Epidermal melanocyte (primary cell): ENCODE measurements around the gene IPO8.
A peak's percentile ranks its signal among the peaks of the same experiment; 100 is the strongest.
"Not testable (repeated sequence)": the region's sequence is repeated elsewhere in the genome, so short reads cannot be mapped to it uniquely, and the experiment has no call there.

ENCODE experiments used
- DNase-seq: peaks from one replicate; pipeline ENCODE4 v3.0.0; 2011; ENCODE audit warnings: low spot score; ENCODE audit not compliant: insufficient read length

The IPO8 gene

DNA sequence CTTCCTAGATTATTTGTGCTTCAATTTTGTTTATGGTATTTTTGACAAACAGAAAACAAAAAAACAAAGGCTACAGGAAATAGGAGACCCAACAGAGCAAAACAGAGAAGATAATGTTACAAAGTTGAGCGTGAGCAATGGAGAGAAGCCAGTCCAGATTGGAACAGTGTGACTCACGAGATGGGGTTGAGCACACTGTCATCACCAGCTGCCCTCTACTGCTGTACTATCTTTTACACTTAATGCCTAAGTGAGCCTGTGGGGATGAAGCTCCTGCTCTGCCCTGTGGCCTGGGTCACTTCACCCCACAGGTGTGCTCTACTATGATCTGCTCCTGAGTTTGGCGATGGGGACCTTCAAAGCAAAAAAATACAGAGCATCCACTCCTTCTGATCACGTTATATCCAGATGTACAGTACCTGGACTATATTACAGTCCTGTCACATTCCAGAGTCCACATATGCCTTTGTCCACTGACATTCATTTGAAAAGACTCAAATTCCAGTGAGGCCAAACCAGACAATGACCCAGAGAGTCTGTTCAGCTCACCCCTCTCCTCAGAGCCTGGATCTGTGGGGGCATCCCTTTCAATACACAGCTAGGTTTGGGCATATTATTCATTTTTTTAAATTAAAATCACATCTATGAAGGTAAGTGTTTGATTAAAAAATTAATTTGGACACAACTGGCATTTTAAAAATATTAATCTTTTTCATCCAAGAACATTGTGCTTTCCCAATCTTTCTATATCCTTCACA, 4.4 kb downstream of the IPO8 start:
- peak; percentile 31 for DNase-seq

DNA sequence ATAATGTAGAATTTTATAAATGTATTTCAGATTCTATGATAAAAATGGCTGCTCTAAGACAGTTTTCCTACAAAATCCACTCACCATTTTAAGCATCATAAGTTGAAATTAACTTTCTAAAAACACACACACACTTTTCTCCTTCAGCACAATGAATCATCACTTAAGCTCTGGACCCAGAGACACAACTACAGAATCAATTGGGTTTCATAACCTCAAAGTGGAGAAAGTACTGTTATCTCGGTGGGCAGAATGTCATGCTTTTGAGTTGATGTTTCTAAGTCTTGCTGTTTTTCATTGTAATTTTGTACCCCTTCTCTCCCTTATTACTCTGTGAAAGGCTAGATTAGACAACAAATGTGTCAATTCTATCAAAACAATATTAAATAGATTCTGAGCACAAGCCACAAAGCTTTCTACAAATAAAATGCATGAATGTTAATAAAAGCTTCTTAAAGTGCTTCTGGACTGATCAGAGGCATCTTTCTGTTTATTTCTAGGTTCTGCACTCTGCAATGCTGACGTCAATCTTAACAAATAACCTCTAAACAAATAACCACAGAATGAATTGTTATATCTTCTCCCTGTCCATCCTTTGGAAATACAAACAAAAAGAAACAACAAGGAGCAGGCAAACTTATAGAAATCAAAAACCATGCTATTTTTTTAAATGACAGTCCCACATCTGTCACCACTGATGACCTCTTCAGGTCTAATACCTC, 8.2 kb downstream of the IPO8 start:
- no peak for DNase-seq

DNA sequence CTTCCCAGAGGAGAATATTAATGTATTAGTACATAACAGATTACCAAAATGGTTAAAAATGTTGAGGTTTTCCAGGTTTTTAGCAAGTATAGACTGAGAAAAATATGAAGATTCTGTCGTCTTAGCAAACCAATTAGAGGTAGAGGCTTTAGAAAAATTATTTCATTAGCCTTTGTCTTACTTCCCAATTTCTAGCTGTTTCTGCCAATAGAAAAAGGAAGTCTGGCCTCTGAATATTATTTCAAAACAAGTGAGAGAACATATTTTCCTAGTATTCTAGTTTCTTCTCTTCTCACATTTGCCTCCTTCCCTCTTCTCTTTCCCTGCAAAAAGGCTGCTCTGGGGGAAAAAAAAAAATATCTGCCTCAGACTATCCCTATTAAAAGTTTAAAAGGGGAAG, 16.4 kb downstream of the IPO8 start:
- DNase-seq = no peak

DNA sequence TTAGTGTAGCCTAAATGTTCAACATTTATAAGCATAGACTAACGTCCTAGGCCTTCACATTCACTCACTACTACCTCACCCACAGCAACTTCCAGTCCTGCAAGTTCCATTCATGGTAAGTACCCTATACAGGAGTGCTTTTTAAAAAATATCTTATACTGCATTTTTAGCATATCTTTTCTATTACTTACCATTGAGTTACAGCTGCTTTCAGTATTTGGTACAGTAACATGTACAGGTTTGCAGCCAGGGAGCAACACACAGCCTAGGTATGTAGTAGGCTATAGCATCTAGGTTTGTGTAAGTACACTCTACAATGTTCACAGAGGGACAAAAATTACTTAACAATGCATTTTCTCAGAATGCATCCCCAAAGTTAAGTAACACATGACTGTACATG, 17.4 kb downstream of the IPO8 start:
- DNase-seq = no peak

DNA sequence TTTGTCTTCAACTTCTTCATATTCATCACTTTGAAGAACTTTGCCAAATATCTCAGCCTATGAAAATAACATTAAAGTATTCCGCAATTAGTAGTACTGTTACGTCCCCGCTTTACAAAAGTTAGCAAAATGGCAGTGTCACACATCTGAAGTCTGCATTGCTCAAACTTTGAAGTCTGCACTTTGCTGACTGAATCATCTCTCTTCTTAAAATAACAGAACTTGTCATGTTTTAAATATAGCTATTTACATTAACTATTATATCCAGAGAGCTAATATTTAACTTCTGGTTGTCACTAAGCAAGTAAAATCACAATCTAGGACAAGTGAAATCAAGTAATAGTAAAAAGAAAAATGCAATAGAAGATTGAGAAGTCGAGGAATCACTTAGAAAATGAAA, 34.5 kb downstream of the IPO8 start:
- no peak for DNase-seq

DNA sequence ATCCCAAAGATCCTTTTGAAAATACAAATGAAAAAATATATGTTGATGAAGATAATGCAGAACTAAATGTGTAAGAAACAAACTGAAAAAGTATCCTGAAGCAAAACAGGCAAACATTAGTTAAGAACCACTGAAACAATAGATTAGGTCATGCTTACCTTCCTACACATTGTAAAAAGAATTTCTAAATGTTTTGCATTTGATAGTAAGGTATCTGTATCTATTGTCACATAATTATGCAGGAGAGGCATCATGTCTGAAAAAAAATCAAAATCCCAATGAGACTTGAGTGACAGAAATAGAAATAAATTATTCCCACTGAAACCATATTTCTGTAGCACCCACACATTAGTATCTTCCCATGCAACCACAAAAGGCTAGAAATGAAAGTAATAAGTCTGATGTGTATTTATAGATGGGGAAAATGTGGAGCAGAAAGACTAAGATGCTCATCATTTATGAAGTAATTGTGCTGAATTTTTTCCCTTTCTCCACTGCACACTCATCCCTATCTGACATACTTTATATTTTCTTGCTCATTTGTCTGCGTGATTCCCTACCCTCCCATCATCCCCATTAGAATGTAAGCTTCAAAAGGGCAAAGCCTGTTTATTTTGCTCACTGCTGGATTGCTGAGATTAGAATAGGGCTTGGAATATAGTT, 43.5 kb downstream of the IPO8 start:
- no peak for DNase-seq

DNA sequence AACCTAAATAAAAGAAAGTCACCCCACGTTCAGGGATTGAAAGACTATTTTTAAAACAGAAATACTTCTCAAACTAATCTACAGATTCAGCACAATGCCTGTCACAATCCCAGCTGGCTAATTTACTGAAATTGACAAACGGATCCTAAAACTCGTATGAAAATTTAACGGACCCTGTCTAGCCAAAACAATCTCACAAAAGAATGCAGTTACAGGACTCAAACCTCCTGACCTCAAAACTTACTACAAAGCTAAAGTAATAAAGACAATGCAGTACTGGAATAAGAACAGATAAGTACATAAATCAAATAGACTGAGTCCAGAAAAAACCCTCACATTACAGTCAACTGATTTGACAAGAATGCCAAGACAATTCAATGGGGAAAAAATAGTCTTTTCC, 48.8 kb downstream of the IPO8 start:
- no peak for DNase-seq

DNA sequence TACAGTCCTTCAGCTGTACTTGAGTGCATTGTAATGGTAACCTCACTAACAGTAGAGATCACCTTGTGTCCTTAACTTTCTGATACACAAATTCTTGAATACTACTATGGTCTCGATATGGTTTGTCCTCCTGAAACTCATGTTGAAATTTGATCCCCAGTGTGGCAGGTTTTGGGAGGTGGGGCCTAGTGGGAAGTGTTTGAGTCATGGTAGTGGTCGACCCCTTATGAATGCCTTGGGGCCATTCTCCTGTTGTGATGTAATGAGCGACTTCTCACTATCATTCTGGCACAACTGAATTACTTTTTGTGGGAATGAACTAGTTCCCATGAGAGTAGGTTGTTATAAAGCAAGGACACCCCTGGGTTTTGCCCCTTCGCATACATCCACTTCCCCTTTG, 52.3 kb downstream of the IPO8 start:
- DNase-seq = no peak

DNA sequence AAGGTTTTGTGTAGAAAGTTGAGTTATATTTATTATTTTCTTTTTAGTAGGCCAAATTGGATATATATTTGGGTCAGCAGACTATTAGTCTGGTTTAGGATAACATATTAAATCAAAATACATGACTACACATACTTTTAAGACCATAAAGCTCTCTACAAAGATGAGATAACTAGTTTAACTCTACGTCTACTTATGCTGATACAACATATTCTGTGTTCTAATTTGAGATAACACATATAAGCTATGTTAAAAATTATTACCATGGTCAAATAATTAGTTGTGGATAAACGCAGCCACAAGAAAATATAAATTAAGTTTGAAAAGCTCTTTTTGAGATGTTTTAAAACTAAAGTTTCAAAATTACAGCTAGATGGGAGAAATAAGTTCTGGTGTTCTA, 55.3 kb downstream of the IPO8 start:
- no peak for DNase-seq

DNA sequence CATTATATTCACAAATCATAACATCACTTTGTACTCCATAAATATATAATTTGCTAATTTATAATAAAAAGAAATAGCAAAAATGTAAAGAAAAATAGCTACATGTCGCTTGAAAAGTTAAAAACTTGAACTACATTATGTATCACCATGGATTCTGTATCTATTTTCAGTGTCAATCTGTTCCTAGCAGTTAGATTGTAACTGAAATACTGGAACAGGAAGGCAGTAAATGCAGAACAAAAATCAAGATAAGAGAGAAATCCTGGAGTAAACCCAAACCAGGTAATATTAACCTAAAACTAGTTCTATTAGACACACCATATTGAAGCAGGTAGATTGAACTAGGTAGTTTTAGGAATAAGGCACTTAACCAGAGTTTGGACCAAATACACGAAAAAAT, 60.3 kb downstream of the IPO8 start:
- DNase-seq = no peak

DNA sequence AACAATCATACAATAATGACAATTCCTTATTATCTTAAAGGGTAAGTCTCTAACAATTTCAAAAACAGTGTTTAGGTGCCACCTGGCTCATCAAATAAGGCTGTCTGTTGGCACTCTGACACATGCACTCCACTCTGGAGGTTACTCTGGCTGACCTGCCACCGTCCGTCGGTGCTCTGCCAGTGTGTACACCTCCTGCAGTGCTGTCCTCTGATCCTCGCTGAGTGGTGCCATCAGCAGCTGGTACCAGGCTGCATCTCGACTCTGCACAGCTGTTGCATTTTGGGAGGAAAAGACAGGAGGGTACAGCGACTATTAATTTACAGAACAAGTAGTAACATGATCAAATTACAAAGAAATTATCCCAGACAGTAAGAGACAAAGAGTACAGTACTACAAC, 63.9 kb downstream of the IPO8 start:
- DNase-seq = no peak

DNA sequence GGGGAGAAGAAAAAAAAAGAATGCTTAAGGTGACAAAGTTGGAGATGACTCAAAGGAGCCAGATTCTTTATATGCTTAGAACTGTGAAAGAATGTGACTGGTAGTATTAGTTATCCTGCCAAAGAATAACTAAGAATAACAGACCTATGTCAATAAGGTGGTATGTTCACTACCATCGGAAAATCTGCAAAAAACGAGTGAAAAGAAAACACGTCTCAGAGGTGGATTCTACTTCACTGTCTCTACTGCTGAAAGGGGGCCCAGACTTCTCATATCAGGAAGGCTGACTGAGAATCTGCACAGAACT, 64.7 kb downstream of the IPO8 start:
- DNase-seq = no peak

DNA sequence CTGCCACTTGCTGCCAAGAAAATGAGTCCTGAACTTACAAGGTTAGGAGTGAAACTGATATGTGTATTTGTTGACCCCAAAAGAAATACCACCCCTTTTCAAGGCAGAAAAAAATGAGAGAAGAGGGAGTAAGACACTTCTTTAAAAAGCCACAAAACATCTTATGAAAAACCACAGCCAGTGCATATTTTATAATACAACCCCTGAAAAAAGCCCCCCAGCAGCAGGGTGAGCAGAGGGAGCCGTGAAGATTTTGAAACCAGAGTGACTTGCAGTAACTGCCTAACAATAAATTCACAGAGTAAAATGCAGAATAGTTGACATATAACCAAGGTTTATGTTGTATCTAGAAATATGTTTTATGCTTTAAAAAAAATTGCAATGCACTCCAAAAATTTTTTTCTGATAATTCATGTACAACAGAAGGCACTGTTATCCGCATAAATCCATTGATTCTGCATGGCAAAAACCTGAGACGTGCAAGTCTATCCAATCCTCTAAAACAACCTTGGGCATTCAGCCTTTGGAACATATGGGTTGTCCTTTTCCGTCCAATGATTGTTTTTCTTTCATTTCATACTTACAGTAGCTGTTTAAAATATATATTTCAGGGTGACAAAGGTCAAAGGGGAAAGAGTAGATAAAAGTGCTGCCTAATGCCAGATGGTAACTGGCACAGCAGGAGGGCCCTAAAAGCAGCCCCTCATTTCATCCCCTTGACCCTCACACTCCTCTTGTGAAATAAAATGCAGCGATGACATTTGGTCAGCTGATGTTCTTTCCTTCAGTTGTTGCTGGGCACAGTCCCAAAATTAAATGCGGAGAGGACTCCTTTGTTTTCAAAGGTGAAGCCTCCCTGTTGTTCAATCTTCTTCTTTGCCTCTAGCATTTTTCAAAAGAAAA, 65.3 kb downstream of the IPO8 start:
- no peak for DNase-seq

DNA sequence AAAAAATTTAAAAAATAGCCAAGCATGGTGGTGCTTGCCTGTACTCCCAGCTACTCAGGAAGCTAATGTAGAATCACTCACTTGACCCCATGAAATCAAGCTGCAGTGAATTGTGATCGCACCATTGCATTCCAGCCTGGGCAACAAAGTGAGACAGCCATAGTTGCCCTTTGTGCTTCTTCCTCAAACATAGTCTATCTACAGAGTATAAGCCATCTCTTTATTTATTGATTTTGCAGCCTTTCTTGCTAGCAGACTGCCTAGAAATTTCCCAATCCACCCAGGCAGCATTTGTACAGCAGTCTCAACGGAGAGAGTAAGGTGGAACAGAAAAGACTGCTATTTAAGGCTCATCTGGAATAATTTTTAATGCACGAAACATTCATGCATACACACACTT, 68.8 kb downstream of the IPO8 start:
- no peak for DNase-seq

DNA sequence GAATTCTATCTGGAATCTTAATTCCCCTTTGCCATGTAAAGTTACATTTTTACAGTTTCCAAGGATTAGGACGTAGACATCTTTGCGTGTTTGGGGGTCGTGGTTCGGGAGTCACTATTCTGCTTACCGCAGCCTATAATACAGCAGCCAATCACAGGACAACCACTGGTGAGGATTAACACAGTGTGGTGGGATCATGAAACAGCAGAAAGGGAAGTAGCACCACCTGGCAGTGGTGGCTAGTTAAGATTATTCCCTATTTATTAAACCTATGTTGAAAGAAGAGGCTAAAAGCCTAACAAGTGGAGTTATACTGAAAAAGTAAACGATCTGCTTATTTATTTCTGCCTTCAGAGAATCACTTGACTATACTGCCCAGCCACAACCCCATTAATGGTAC, 71.7 kb downstream of the IPO8 start:
- DNase-seq = no peak

DNA sequence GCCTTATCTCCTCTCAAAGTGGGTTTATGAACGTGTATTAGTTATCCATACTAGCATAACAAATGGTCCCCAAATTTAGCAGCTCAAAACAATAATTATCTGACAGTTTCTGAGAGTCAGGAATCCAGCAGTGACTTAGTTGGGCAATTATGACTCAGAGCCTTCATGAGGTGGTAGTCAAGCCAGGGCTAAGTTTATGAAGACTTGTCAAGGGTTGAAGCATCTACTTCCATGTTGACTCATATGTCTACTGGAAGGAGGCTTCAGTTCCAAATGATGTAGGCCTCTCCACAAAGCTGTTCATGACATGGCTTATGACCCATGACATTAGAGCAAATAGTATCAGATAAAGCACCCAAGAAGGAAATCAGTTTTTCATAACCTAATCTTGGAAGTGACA, 73.2 kb downstream of the IPO8 start:
- DNase-seq = no peak

DNA sequence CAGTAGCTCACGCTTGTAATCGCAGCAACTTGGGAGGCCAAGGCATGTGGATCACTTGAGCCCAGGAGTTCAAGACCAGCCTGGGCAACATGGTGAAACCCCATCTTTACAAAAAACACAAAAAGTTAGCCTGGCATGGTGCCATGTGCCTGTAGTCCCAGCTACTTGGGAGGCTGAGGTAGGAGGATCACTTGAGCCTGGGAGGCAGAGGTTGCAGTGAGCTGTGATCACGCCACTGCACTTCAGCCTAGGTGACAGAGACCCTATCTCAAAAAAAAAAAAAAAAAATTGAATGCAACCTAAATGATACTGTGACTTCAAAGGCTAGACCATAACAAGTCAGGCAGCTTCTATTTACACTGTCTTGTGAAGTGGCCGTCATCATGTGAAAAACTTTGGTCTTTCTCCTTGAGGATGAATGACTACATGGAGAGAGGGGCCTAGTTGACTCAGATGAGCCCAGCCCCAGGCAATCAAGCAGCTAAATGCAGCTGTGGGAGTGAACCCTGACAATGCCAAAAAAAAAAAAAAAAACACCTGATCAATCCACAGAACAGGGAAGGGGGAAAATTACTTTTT, 73.9 kb downstream of the IPO8 start:
- not testable (repeated sequence) for DNase-seq

DNA sequence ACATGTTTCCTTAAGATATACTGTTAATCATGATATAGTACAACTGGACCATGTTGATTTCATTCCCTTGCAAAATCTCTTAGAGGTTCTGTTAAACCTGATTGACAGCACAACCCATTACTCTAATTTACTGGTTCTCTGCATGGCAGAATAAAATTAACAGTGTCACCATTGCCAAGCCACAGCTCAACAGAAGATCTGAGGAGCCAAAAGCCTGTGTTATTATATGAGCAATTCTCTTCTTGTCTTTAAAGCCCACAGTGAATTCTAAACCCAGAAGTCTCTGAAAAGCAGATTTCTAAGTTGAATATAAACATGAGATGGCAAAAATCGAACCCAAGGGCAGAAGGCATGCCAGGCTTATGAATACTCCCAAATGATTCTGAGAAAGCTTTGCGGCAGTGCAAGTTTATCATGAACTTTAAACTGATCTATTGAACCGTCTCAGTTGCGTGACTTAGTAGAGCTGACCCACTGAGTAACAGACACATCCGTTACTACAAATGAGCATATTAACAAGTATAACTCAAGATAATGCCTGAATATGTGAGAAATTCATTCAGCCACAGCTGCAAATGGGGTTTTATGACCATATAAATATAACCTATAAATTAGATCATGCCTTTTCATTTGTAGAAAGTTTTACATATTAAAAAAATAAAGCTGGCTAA, 78.2 kb downstream of the IPO8 start:
- no peak for DNase-seq

DNA sequence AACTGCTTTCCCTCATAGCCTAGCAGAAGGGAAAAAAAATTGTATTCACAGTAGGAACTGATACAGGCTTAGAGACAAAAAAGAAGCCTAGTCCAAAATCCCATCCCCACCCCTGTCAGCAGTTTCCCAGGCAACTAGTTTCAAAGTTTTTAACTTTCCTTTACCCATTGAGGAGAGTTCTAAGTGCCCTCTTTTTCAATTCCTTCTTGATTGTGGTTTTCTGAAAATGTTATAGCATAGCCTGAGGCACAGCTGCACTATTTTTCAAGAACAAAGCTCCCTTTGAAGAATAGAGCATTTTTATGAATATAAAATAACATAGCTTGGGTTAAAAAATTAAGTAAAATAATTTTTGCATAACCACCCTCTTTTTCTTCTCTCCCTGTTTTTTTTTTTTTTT, 81.6 kb downstream of the IPO8 start:
- DNase-seq = peak; percentile 63

DNA sequence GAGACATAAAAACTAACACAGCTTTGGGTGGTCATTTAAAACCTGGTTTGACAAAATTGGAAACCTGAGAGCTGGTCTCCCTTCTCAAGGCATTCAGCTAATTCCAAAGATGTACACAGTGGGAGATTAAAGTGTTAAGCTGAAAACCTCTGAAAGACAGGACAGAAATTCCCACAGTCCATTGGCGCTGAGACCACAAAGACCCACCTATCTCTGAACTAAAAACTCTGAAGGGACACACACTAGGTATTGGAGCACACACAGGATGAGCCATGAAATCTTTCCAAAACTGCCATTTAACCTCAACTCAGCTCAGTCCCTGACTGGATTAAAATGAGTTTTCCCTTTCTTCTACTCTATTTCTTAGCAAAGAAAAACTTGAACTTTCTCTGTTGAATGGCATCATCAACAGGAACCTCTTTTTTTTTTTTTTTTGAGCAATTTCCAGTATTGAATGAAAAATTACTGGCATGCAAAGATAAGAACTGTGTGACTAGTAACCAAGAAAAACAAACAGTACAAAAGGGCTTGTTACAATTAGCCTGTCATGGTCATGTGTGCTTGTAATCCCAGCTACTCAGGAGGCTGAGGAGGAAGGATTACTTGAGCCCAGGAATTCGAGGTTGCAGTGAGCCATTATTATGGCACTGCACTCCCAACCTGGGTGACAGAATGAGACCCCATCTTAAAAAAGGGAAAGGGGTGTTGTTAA, 82.4 kb downstream of the IPO8 start:
- DNase-seq = peak; percentile 17
